GM12878 (cell line): Measurements from ENCODE around the gene UBE2E2. TPM values are rescaled to one million over a fixed set of nuclear protein-coding genes. Genes with fewer than 3 reads are reported as not detected.

Experiments used
- ATAC-seq: fragments of 200-7000 bp; cut with Tn5 transposase; 3 replicates; pipeline ENCODE4 v1.9.1; 2020; ENCODE audit warnings: mild to moderate bottlenecking, moderate library complexity
- BruUV-seq: library from RNA; stranded (reverse); fragments of 400-500 nt; replicated peaks from 2 replicates; lab custom pipeline; 2021; lab: Mats Ljungman, UMichigan
- CTCF ChIA-PET: fragments of 300-600 bp; sonication (Branson Sonifier 250); formaldehyde crosslinking; extraction: SDS; loops from one replicate; lab custom pipeline; 2021; ENCODE audit warnings: inconsistent platforms; lab: Yijun Ruan, JAX
- POLR2A ChIA-PET: fragments of 350-600 bp; formaldehyde crosslinking; extraction: SDS; loops from one replicate; lab custom pipeline; 2021; ENCODE audit warnings: inconsistent platforms; lab: Charles Lee
- RAD21 ChIA-PET: fragments of 300-600 bp; sonication (Branson Sonifier 250); formaldehyde crosslinking; loops from one replicate; lab custom pipeline; 2023; ENCODE audit warnings: antibody characterized with exemption; ENCODE audit not compliant: unreplicated experiment; lab: Charles Lee
- SMC1A ChIA-PET: fragments of 300-600 bp; sonication (Branson Sonifier 250); formaldehyde crosslinking; loops from one replicate; lab custom pipeline; 2023; ENCODE audit not compliant: unreplicated experiment, uncharacterized antibody; lab: Charles Lee
- DNase-seq: peaks from one replicate; pipeline ENCODE4 v3.0.0-alpha.2; 2011; ENCODE audit warnings: low read depth, low spot score
- FAIRE-seq: peaks from 3 replicates; lab custom pipeline; 2011; peaks lifted over from hg19 to GRCh38; lab: Jason Lieb, UNC
- H2AFZ ChIP-seq: 2 replicates; pipeline ENCODE4 v1.6.0; 2011; ENCODE audit warnings: low read depth, low read length, control low read depth; ENCODE audit not compliant: control insufficient read depth
- H3K27ac ChIP-seq: 2 replicates; pipeline ENCODE4 v1.5.1; 2011; ENCODE audit warnings: control low read depth; ENCODE audit not compliant: control insufficient read depth, insufficient read depth
- H3K27me3 ChIP-seq, 2 experiments: replicated peaks in 1 of 2; 2 replicates each; pipeline versions ENCODE4 v1.6.0 to v1.6.1; 2011; ENCODE audit warnings: low read length in 1 of 2; ENCODE audit not compliant: control insufficient read depth in 2 of 2, insufficient read depth in 2 of 2
- H3K36me3 ChIP-seq, 2 experiments: 2 replicates each; pipeline ENCODE4 v1.5.1; 2011; ENCODE audit warnings: low read length in 1 of 2; ENCODE audit not compliant: control insufficient read depth in 2 of 2, insufficient read depth in 2 of 2
- H3K4me1 ChIP-seq: 2 replicates; pipeline ENCODE4 v1.6.1; 2011; ENCODE audit warnings: mild to moderate bottlenecking, low read length, moderate library complexity, mixed read lengths; ENCODE audit not compliant: control insufficient read depth, insufficient read depth
- H3K4me2 ChIP-seq: 2 replicates; pipeline ENCODE4 v1.6.0; 2011; ENCODE audit warnings: control low read depth; ENCODE audit not compliant: control insufficient read depth, insufficient read depth
- H3K4me3 ChIP-seq: fragments of 200-600 bp; sonication (generic); 2 replicates; pipeline ENCODE4 v1.5.1; 2016
- H3K79me2 ChIP-seq: 2 replicates; pipeline ENCODE4 v1.6.0; 2011; ENCODE audit warnings: low read length; ENCODE audit not compliant: control insufficient read depth, insufficient read depth
- H3K9ac ChIP-seq: 2 replicates; pipeline ENCODE4 v1.8.0; 2011; ENCODE audit warnings: low read length, control low read depth, mixed read lengths; ENCODE audit not compliant: control insufficient read depth, insufficient read depth
- H3K9me3 ChIP-seq: replicated peaks from 3 replicates; pipeline ENCODE4 v1.5.1; 2011; ENCODE audit warnings: mild to moderate bottlenecking, low read length; ENCODE audit not compliant: control insufficient read depth, insufficient read depth
- H4K20me1 ChIP-seq: 2 replicates; pipeline ENCODE4 v1.6.0; 2011; ENCODE audit not compliant: control insufficient read depth, insufficient read depth
- CHD1 ChIP-seq: IDR thresholded peaks from 2 replicates; pipeline ENCODE4 v1.6.1; 2012; ENCODE audit warnings: low read depth, low read length, improper control_type of control experiment
- CREB1 ChIP-seq: IDR thresholded peaks from 2 replicates; pipeline ENCODE4 v1.6.1; 2012; ENCODE audit warnings: low read depth, mild to moderate bottlenecking, inconsistent platforms
- CREM ChIP-seq: IDR thresholded peaks from 2 replicates; pipeline ENCODE4 v1.6.1; 2014; ENCODE audit warnings: antibody characterized with exemption, low read depth
- MEF2B ChIP-seq: fragments of 450-650 bp; IDR thresholded peaks from 2 replicates; pipeline ENCODE4 v1.6.1; 2018; ENCODE audit warnings: mild to moderate bottlenecking, moderate library complexity; ENCODE audit not compliant: partially characterized antibody, poor library complexity, severe bottlenecking
- NFXL1 ChIP-seq: fragments of 450-650 bp; IDR thresholded peaks from 2 replicates; pipeline ENCODE4 v1.6.1; 2017; ENCODE audit warnings: antibody characterized with exemption, mild to moderate bottlenecking, borderline replicate concordance
- NR2F1 ChIP-seq: fragments of 450-650 bp; conservative IDR thresholded peaks from 2 replicates; pipeline ENCODE4 v1.6.1; 2017; ENCODE audit warnings: mild to moderate bottlenecking
- RCOR1 ChIP-seq: conservative IDR thresholded peaks from 2 replicates; pipeline ENCODE4 v1.6.1; 2012; ENCODE audit warnings: low read depth, low read length, improper control_type of control experiment
- SIX5 ChIP-seq: IDR thresholded peaks from 2 replicates; pipeline ENCODE4 v1.6.1; 2011; ENCODE audit warnings: mild to moderate bottlenecking, low read depth, low read length, moderate library complexity; ENCODE audit not compliant: severe bottlenecking
- STAT1 ChIP-seq: fragments of 450-650 bp; conservative IDR thresholded peaks from 2 replicates; pipeline ENCODE4 v1.6.1; 2014; ENCODE audit warnings: antibody characterized with exemption, mild to moderate bottlenecking
- TBL1XR1 ChIP-seq: IDR thresholded peaks from 2 replicates; pipeline ENCODE4 v1.6.1; 2012; ENCODE audit warnings: low read depth, low read length, improper control_type of control experiment
- YY1 ChIP-seq: IDR thresholded peaks from 2 replicates; pipeline ENCODE4 v1.6.1; 2011; ENCODE audit warnings: low read depth, mild to moderate bottlenecking, low read length
- ZBTB33 ChIP-seq: fragments of 450-650 bp; IDR thresholded peaks from 2 replicates; pipeline ENCODE4 v1.6.1; 2017; ENCODE audit warnings: mild to moderate bottlenecking
- ZNF592 ChIP-seq: fragments of 450-650 bp; IDR thresholded peaks from 2 replicates; pipeline ENCODE4 v1.6.1; 2017; ENCODE audit warnings: mild to moderate bottlenecking, moderate library complexity
- WGBS: methylation state at CpG from one replicate; pipeline ENCODE4 v1.1.6; 2016; ENCODE audit warnings: low lambda C conversion rate; ENCODE audit not compliant: insufficient replicate concordance, insufficient coverage; ENCODE audit errors: missing lambda C conversion rate; 5-methylcytosine and 5-hydroxymethylcytosine counted together
- in situ Hi-C: fragments of 300-500 bp; cut with MboI; formaldehyde crosslinking; loops from 9 replicates; pipeline ENCODE4 v1.14.3; 2018; ENCODE audit warnings: mixed read lengths
- intact Hi-C: fragments of 100-400 bp; cut with micrococcal nuclease; formaldehyde crosslinking; loops from one replicate; pipeline ENCODE4 v1.14.2; 2022; ENCODE audit not compliant: unreplicated experiment
- polyA plus RNA-seq, 11 experiments: library from polyadenylated mRNA; depleted of rRNA in 4 of 11; unstranded in 6 of 11; stranded (reverse) in 5 of 11; fragments of >200 nt; fragmentation: Nextera tagmentation in 4 of 11; fragmentation: Illumina TruSeq in 1 of 11; extraction: Ambion mirVana in 4 of 11; extraction: Trizol in 1 of 11; gene quantifications; 1 replicate in 1 of 11; 2 replicates in 10 of 11; pipeline versions ENCODE4 v1.2.1 to v1.2.3, GENCODE V29; 2011 to 2016; ENCODE audit warnings: inconsistent platforms in 2 of 11, missing spikeins in 2 of 11, low read depth in 1 of 11
- total RNA-seq, 4 experiments: library from RNA; depleted of rRNA in 3 of 4; stranded (reverse); fragments of >200 nt in 3 of 4; fragmentation: Illumina TruSeq in 1 of 4; extraction: Trizol in 1 of 4; gene quantifications; 2 replicates each; pipeline versions ENCODE4 v1.2.1 to v1.2.3, GENCODE V29; 2013 to 2021
- TF ChIP-seq, protein P1 (sequence below): fragments of 450-650 bp; IDR thresholded peaks from 2 replicates; pipeline ENCODE4 v1.6.1; 2017; ENCODE audit warnings: mild to moderate bottlenecking, moderate library complexity

Gene UBE2E2
- total and polyA plus RNA-seq, 10 of the 15 experiments (the other 5 are each of a cell fraction or from before 2014, with no cell fraction given) = 8.7 to 71.0 (median 36.4) TPM

DNA sequence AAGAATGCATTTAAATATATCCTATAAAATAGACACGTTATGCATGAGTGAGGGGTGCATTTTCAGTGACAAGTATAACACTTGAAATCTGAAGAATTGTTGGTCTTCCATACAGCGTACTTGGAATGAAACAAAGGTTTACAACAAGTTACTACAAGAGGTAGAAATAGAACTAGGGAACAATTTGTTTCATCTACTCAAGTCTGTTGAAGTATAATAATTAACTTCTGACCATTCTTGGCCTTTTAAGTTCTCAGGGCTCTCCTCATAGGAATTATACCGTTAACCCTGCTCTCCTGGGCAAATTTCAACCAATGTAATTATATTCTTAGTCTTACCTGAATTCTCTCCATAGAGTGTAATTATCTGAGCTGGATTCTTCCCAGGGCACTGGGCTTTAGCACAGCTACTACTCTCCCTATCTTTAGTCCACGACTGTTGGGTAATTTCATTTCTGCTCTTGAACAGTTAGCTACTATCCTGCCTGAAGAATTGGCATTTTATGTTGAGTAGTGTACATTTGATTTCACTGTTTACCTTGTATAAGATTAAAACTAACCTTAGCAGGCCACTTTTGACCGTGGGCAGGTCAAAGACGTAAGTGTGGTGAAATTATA, 100.6 kb downstream of the UBE2E2 start:
- 92% methylated on average over 6 of the region's 6 CpGs for WGBS
- in situ Hi-C loops (no loop called here), intact Hi-C loops (no loop called here)
- no peak overlapping the region for H2AFZ ChIP-seq
- RAD21 ChIA-PET = no interaction called here
- TF ChIP-seq ZNF592 (no peak), ZBTB33 (no peak), NFXL1 (no peak), MEF2B (no peak), STAT1 (no peak), NR2F1 (no peak), TBL1XR1 (no peak), CHD1 (no peak), RCOR1 (no peak), SIX5 (no peak), CREB1 (no peak), YY1 (no peak), CREM (no peak)
- TF ChIP-seq, protein P1, sequence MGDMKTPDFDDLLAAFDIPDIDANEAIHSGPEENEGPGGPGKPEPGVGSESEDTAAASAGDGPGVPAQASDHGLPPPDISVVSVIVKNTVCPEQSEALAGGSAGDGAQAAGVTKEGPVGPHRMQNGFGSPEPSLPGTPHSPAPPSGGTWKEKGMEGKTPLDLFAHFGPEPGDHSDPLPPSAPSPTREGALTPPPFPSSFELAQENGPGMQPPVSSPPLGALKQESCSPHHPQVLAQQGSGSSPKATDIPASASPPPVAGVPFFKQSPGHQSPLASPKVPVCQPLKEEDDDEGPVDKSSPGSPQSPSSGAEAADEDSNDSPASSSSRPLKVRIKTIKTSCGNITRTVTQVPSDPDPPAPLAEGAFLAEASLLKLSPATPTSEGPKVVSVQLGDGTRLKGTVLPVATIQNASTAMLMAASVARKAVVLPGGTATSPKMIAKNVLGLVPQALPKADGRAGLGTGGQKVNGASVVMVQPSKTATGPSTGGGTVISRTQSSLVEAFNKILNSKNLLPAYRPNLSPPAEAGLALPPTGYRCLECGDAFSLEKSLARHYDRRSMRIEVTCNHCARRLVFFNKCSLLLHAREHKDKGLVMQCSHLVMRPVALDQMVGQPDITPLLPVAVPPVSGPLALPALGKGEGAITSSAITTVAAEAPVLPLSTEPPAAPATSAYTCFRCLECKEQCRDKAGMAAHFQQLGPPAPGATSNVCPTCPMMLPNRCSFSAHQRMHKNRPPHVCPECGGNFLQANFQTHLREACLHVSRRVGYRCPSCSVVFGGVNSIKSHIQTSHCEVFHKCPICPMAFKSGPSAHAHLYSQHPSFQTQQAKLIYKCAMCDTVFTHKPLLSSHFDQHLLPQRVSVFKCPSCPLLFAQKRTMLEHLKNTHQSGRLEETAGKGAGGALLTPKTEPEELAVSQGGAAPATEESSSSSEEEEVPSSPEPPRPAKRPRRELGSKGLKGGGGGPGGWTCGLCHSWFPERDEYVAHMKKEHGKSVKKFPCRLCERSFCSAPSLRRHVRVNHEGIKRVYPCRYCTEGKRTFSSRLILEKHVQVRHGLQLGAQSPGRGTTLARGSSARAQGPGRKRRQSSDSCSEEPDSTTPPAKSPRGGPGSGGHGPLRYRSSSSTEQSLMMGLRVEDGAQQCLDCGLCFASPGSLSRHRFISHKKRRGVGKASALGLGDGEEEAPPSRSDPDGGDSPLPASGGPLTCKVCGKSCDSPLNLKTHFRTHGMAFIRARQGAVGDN = no peak
- H3K9ac ChIP-seq = no peak overlapping the region
- no peaks in the 10 kb centered on the region for H3K27me3 ChIP-seq
- SMC1A ChIA-PET = interaction anchor here (0.6 to 2.1 kb wide), 6 partner anchors 10 to 69 kb away, joined by 3 to 5 read pairs (median 3); no protein-coding TSS in a partner anchor
- H3K4me2 ChIP-seq = no peak overlapping the region
- no peak overlapping the region for H3K27ac ChIP-seq
- no peaks in the 10 kb centered on the region for H3K9me3 ChIP-seq
- H3K79me2 ChIP-seq = peaks cover 2% of the 10 kb centered on the region
- POLR2A ChIA-PET = no interaction called here
- H4K20me1 ChIP-seq = no peaks in the 10 kb centered on the region
- no peaks in the 10 kb centered on the region for H3K36me3 ChIP-seq
- CTCF ChIA-PET = no interaction called here
- no peaks in the 10 kb centered on the region for H3K4me1 ChIP-seq
- no peak for ATAC-seq
- BruUV-seq = no TSS peak
- no peak for DNase-seq
- no peak overlapping the region for H3K4me3 ChIP-seq
- FAIRE-seq = no peak
